Urothelium cell line (cell line): Measurements from ENCODE around the gene DNAJC18.
"Not testable (repeated sequence)": the region's sequence is repeated elsewhere in the genome, so short reads cannot be mapped to it uniquely, and the experiment has no call there.

Experiments
- DNase-seq: peaks from one replicate; pipeline ENCODE4 v3.0.0; 2011; ENCODE audit warnings: low spot score, mixed read lengths
- FAIRE-seq: peaks from 2 replicates; lab custom pipeline; 2011; peaks lifted over from hg19 to GRCh38; lab: Jason Lieb, UNC

Gene DNAJC18

DNA sequence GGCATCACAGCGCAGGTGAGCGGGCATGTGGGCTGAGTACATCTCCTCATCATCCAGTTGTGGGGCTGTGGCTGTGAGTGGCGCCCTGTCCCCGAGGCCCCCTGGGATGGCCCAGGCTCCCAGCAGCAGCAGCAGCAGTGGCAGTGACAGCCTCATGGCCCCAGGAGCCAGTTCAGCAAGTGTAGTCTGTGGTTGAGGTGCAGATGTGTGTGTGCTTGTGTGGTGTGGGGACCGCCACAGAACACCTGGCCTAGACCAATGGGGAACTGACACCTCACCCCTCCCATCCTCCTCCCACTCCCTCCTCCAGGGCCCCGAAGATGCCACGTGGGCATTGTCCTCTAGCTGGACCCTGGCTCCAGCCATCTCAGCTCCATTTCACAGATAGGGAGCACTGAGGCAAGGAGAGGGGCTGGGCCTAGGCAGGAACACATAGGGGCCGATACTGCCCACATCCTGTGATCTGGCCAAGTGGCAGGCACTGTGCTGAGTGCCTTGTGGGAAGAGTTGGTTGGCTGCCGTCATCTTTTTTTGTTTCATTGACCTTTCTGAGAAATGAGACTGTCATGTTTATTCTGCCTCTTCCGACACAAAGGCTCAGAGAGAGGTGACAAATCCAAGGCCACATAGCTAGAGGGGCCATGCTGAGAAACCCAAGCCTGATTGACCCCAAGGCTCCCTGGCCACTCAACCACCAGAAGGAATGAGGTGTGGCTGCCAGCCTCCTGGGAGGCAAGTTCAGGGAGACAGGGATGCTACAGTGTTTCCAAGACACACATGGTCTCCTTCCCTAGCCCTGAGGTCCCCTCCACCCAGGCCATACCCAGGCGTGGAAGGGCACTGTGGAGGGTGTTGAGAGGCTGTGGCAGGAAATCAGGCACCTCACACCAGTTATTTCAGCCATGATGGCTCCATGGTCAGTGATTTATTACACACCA is 49.4 kb downstream of the DNAJC18 start, which contains the start of gene MZB1:
MZB1 (minus strand) TSS at position 213 of the 938 bp plus-strand sequence; CDS start at position 156, 57 bp downstream.
- FAIRE-seq (no peak), DNase-seq (no peak)

DNA sequence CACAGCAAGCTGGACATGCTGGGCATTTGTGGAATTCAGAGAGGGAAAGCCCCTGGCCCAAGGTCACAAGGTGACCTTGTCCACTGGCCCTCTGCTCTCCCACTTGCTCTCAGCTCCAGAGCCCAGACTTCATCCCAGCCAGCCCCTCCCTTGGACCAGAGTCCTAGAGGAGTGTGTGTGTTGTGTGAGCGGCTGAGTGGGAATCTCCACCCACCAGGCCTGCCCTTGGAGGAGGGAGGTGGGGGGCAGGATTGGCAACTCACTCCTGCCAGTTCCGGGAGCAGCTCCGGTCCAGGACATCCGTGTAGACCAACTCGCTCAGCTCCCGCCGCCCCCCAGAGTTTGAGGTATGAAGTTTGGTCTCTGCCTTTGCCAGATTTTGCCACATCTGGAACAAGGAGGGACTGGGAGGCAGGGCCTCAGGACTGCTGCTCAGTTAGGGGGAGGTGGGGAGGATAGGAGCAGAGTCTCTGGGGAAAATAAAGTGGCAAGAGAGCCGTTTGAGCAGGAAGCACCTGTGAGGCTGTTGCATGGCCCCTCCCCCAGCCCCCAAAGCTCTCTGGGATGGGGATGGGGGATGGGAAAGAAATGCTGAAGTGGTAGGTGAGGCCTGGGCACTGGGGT is 51.0 kb downstream of the DNAJC18 start:
- DNase-seq (no peak), FAIRE-seq (no peak)

DNA sequence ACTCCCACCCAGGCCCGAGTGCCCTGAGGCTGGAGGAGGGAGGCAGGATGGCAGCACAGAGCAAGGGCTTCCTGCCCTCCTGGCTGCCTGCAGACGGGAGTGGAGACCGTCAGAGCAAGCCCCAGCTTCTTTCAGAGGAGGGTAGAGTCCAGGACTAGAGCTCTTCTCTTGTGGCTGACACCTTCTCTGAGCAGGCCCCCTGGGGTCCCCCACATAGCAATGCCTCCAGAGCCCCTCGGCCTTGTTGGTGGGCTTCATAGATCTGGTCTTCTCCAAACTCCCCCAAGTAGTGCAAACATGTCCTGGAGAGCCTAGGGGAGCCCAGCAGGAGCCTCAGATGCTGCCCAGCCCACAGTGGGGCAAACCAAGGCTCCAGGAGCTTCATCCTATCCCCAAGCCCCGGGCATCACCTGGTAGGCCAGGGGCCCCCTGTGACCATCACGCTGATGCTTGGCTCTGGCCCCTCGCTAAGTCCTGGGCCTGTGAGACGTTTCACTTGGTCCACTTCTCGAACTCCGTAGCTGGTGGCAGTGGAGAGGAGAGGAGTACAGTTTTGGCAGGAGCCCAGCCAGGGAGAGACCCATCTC is 51.6 kb downstream of the DNAJC18 start:
- no peak for FAIRE-seq
- DNase-seq = no peak

DNA sequence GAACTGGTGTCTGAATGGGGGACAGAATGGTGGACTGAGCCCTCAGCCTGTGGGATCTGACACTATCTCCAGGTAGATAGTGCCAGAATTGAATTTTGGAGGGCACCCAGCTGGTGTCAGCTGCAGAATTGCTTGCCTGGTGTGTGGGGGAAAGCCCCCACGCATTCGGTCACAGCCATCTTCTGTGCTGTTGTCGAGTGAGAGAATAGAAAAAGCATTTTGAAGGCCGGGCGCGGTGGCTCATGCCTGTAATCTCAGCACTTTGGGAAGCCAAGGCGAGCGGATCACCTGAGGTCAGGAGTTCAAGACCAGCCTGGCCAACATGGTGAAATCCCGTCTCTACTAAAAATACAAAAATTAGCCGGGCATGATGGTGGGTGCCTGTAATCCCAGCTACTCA is 52.4 kb downstream of the DNAJC18 start:
- not testable (repeated sequence) for DNase-seq

DNA sequence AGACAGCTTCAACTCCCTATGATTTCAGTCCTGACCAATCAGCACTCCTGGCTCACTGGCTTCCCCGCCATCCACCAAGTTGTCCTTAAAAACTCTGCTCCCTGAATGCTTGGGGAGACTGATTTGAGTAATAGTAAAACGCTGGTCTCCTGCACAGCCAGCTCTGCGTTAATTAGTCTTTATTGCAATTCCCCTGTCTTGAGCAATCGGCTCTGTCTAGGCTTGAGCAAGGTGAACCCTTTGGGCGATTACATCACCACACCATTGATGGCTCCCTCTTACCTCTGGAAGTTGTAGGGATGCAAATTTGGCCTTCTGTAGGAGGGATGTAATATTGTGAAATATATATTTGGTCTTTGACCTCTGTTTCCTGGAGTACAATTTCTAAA is 53.3 kb downstream of the DNAJC18 start:
- no peak for FAIRE-seq
- DNase-seq = no peak

More for the DNA sequence above, 52.4 kb downstream of the DNAJC18 start:
- FAIRE-seq = not testable (repeated sequence)

DNA sequence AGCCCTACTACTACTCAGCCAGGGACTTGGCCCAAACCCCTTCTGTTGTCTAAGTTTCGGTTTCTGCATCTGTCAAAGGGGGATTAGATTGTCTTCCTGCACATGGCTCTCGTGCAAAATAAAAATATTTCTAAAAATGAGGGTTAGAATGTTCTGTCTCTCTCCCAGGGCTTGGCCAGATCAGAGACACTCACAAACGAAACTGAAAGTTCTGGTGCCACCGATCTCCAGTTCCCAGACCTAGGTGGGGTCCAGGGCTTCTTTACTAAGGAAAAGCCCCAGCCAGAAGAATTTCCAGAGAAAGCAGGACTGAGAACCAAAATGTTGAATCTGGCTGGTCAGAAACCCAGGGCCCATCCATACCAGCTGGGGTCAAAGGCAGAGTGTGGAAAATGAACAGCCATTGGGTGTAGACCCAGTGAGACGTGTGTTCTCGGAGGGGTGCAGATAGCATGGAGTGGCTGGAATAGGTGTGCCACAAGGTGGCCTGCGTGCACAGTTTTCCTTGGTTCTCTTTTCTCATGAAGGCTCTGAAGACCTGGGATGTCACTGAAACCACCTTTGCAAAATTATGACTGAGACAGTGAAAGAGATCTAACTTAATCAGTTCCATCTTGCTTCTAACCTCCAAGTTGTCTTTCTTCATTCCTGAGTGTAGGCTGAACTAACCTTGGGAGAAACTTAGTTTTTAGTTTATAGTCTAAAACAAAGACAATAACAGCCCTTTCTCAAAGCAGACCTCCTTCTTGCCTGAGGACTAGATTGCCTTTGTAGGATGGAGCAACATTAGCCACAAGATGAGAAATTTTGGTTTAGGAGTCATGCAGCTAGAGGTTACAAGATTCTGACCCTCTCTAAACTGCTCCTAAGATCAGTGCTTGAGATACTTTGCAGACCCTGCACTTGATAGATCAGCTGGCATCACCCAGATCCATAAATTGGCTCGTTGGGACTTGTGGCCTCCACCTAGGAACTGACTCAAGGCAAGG is 54.0 kb downstream of the DNAJC18 start:
- peak; percentile 31 for DNase-seq
- no peak for FAIRE-seq

DNA sequence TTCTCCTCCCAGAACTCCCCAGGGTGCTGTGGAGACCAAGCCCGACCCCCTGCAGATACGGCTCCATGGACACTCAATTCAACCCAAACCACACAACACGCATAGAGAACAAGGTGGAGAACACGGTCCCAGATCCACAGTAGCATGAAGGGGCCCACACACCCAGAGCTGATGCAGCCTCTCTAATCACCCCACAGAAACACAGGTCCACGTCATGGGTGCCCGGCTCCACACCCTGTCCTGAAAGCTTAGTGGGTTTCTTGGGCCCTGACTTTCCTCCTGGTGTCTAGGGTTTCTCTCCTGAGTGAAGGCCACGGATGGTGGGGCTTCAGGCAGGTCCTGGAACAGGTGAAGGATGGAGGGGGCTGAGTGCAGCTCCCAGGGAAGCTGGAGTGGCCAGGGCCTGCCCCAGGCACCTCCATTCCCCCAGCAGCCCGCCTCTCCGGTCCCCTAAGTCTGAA is 54.7 kb downstream of the DNAJC18 start:
- FAIRE-seq = no peak
- DNase-seq = no peak

DNA sequence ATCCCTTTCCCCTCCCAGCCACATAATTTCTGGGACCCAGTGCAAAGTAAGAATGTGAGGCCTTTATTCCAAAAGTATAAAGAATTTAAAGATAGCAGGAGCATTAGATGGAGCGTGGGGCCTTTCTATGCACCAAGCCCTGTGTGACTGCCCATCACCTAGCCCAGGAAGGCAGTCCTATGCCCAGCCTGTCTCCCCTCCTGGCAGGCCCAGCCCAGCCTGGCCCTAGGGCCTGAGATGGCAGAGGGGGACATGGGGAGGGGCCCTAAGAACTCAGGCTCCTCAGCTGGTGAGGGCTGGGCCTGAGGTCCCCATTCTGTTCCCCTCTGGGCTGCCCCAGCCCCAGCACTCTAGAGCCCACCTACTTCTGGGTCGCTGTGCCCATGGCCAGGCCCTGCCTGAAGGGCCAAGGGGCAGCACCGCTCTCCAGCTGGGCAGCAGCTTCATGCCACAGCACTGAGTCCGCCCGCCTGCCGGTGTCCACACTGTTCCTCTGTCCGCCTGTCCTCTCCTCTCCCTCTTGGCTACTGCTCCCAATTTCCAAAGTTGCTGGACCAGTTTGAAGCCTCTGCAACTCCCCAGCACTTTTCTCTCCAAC is 55.2 kb downstream of the DNAJC18 start:
- no peak for FAIRE-seq
- no peak for DNase-seq

DNA sequence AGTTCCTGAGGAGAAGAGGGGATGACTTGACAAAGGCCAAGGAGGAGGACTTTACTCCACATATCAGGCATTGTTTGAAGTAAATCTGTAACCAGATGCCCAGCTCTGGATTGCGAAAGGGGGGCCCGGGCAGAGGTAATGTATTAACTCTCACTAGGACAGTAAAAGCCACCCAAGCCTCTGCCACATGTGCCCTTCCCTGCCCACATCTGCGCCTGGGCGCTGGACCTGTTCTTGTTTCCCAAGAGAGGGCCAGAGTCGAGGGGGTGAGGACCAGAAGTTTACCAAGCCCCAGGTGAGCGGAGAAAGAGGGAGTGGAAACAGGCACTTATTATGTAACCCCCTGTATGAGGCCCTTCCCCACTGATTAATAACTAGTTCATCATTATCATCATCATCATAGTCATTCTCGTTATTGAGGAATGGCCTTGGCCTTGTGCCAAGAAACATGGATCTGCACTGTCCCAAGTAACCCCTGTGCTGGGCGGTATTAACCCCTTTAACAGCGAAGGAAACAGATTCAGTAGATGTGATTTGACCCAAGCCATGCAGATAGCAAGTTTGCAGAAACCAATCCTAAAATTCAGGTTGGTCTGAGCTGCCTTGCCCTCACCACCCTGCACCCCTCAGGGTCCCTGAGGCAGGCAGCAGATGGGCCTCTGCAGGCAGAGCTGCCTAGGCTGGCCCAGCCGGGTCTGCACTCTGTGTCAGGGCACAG is 55.9 kb downstream of the DNAJC18 start, which contains the start of gene SLC23A1:
SLC23A1 (minus strand) TSS at position 23 of the 718 bp plus-strand sequence. CDS start 44 bp downstream, outside the sequence.
- FAIRE-seq = no peak
- DNase-seq = no peak

DNA sequence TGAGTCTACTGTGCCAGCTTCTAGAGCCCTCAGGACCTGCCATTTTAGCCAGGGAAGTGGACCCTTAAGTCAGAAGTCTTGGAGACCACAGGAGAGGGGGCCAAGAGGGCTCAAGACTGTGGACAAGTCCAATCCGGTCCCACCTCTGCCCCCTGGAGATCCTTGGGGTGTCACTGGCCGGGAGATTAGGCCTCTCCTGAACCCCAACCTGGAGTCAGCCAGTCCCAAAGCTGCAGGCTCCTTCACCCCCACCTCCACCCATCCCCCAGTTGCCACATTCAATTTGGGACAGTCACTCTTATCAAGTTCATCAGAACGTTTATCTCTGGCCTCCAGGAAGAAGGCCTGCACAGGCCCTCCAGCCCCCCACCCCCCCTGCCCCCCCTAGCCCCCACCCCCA is 56.5 kb downstream of the DNAJC18 start:
- DNase-seq (no peak), FAIRE-seq (no peak)

DNA sequence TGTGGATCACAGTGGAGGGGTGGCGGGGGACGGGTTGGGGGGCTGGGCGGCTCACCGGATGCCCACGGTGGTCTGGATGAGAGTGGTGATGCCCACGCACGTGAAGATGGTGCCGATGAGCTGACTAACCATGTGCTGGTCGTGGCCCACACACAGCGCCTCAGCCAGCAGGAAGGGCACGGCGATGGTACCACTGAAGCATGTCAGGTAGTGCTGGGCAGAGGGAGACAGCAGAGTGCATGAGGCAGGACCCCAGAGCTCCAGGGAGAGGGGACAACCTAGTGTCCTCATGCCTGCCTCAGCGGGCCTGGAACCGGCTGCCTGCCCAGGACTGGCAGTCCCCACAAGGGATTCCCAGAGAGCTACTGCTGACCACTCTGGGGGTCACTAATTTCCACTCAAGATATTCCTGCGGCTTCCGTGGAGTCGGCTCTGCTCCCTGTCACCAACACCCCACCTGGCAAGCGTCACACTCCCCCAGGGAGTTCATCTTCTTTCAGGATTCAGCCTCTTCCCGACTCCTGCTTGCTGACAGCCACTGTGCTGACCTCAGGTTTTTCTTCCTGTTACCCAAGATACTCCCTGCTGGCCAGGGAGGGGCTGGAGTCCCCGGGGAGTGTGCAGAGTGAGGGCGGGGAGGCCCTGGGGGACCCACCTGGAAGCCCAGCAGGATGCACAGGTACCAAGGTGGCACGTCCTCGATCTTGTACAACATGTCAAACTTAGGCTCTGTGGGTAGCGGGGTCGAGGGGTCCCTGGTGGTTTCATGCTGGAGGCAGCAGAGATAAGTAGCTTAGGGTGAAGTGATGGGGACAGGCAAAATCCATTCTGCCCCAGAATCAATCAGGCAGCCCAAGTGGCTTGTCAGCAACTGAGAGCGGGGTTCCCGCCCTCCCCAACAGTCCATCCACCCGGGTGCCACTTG is 57.2 kb downstream of the DNAJC18 start:
- no peak for FAIRE-seq
- DNase-seq = no peak

DNA sequence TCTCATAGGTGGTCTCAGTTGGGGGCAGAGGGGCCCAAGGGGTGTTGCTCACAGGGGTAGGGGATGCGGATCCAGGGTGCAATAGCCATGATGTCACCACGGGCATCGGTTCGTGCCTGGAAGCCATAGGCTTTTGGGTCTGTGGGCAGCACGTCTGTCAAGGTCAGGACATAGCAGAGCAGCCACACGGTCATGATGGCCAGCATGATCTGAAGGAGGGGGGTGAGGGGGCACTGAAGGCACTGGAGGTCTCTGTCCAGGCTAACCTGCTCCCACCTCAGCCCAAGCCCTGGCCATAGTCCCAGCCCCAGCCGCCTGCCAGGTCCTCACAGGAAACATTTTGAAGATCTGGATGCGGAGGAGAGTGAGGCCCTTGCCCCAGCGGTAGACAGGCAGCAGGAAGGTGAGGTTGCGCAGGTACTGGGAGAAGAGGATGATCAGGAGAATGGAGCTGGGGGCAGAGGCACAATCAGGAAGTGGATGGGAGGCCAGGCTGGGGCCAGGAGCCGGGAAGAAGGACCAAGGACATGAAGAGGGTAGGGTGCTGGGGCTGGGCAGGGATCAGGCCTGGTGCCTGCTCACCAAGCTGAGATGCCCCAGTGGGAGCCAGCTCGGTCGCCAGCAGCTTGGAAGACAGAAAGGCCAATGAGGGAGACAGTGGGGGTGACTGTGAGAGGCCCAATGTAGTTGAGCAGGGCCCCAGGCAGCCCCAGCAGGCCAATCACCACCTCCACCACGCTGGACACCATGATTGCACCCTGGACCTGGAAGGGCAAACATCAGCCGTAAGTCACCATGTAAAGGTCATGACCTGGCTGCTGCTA is 59.5 kb downstream of the DNAJC18 start:
- no peak for DNase-seq
- FAIRE-seq = no peak

DNA sequence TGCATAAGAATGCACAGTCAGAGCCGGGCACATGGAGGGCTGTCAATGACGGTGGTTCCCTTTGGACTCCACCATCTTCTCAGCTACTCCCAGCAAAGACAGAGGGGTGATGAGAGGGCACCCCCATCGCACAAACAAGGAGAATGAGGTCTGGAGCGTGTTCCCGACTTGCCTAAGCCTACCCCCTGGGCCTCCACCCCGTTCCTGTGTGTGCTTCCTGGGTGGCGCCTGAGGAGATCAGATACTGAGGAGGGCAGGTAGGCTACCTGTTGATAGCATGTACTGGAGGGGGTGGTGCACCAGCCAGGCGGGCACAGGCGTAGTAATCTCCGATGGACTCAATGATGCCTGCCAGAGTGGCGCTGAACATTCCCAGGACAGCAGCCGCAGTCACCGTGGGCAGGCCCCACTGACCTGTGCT is 60.4 kb downstream of the DNAJC18 start:
- no peak for FAIRE-seq
- DNase-seq = no peak

DNA sequence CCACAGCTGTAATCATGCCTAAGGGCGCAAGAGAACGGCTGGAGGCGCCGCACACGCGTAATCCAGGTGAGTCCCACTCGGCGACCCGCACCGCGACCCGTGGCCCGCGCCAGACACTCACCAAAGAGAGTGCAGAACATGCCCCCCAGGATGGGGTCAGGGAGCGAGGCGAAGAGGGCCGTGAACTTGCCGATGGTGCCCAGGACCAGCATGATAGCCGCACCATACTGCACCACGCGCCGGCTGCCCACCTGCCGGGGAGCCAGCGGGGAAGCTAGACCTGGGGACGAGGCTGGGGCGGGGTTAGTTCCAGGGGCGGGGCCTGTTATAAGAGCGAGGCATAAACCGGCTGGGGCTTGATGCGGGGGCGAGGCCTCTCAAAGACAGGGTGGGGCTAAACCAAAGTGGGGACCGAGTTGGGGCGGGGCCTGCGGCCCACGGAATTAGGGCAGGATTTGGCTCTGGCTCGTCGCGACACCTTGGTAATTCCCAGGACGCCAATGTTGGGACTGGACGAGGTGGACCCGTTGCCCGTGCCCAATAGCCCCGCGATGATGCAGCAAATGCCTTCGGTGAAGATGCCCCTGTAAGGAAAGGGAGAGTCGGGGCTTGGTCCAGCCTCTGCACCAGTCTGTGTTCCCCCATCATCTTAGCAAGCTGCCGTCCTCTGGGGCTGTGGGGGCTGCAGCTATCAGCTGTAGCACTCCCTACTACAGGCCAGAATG is 61.1 kb downstream of the DNAJC18 start:
- FAIRE-seq (no peak), DNase-seq (no peak)

DNA sequence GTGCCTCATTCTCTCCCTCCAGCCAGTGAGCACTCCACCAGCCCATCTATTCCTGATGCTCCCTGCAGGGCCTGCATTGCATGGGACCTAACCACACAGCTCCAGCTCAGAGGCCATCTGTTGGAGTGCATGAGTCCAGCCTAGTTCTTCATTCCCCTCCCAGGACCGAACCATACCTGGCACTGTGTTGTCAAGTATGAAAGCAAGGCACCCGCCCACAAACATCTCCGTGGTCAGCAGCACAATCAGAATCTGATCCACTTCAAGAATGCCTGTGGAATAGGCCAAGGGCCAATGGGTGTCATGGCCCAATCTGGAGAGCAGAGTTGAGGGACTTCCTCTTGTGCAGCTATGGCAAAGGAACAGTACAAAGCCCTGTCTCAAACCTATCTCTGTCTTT is 62.1 kb downstream of the DNAJC18 start:
- no peak for FAIRE-seq

DNA sequence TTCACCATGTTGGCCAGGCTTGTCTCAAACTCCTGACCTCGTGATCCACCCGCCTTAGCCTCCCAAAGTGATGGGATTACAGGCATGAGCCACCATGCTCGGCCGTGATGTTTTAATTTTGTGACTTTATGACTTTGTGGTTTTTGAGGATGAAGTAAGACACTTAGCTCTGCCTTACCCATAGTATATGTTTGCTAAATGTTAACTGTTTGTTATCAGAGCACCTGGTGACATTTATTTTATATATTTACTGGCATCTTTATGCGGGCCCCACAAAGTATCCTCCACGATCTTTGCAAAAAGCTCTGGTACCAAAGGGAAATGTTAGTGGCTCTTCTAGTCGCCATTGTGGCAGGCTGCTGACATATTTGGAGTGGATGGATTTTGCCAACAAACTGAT is 63.0 kb downstream of the DNAJC18 start:
- DNase-seq (no peak), FAIRE-seq (no peak)

More for the DNA sequence above, 62.1 kb downstream of the DNAJC18 start:
- DNase-seq = no peak

DNA sequence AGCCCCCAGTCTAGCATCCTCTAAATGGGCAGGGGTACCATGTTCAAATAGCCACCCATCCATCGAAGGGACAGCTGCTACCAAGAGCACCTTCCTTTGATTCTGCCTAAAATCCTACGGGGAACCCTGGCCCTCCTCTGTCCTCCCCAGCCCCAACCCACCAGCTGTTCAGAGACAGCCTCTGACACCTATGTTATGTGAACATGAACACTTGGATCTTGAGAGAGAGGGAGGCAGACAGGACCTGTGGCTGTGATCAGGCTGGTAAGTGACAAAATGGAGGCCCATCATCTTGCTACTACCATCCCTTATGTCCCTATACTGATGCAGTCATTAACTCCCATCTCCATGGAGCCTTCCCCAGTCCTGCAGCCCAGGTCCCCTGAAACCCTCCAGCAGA is 64.4 kb downstream of the DNAJC18 start:
- DNase-seq (no peak), FAIRE-seq (no peak)
